ENCODE results near the gene MAGEB3. TPM values are rescaled to one million over a fixed set of nuclear protein-coding genes. Genes with fewer than 3 reads are reported as not detected.

MAGEB3 gene
- total RNA-seq, 1 donor from 2014 or later = not detected

- Mint-ChIP-seq H3K4me1 (ENCODE audit: unreplicated experiment) (peaks cover 2% of the 10 kb centered on the region), H3K9me3 (ENCODE audit: unreplicated experiment) (peaks cover 6% of the 10 kb centered on the region), H3K27ac (ENCODE audit: unreplicated experiment) (no peak overlapping the region), H3K36me3 (ENCODE audit: unreplicated experiment) (no peaks in the 10 kb centered on the region), H3K27me3 (ENCODE audit: unreplicated experiment) (peaks cover 3% of the 10 kb centered on the region), H3K4me3 (ENCODE audit: unreplicated experiment) (no peak overlapping the region)
- no peak for DNase-seq (ENCODE audit: extremely low spot score, unreplicated experiment)
- TF ChIP-seq, protein P1, sequence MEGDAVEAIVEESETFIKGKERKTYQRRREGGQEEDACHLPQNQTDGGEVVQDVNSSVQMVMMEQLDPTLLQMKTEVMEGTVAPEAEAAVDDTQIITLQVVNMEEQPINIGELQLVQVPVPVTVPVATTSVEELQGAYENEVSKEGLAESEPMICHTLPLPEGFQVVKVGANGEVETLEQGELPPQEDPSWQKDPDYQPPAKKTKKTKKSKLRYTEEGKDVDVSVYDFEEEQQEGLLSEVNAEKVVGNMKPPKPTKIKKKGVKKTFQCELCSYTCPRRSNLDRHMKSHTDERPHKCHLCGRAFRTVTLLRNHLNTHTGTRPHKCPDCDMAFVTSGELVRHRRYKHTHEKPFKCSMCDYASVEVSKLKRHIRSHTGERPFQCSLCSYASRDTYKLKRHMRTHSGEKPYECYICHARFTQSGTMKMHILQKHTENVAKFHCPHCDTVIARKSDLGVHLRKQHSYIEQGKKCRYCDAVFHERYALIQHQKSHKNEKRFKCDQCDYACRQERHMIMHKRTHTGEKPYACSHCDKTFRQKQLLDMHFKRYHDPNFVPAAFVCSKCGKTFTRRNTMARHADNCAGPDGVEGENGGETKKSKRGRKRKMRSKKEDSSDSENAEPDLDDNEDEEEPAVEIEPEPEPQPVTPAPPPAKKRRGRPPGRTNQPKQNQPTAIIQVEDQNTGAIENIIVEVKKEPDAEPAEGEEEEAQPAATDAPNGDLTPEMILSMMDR (IDR thresholded peaks at IDR 0.05) = no peak
Measured at GRCh38 chrX:30270639-30271038, 40.2 kb downstream of the MAGEB3 start.

GRCh38 chrX:30275498-30275897 is 45.0 kb downstream of the MAGEB3 start:
- H3K27ac Mint-ChIP-seq (ENCODE audit: unreplicated experiment) = no peak overlapping the region

DNA sequence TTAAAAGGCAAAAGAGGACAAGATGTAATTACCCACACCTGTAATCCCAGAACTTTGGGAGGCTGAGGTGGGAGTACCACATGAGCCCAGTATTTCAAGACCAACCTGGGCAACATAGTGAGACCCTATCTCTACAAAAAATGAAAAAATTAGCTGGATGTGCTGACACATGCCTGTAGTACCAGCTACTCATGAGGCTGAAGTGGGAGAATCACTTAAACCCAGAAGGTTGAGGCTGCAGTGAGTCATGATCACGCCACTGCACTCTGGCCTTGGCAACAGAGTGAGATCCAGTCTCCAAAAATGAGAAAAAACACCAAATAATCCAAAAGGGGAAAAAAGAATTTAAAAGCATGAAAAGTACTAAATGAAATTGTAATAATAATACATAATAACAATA is 47.9 kb downstream of the MAGEB3 start:
- no peak for DNase-seq (ENCODE audit: extremely low spot score, unreplicated experiment)
- no peaks in the 10 kb centered on the region for H3K27me3 Mint-ChIP-seq (ENCODE audit: unreplicated experiment)
- no peak overlapping the region for H3K4me3 Mint-ChIP-seq (ENCODE audit: unreplicated experiment)
- H3K9me3 Mint-ChIP-seq (ENCODE audit: unreplicated experiment) = no peaks in the 10 kb centered on the region
- H3K4me1 Mint-ChIP-seq (ENCODE audit: unreplicated experiment) = peaks cover 11% of the 10 kb centered on the region
- H3K36me3 Mint-ChIP-seq (ENCODE audit: unreplicated experiment) = no peaks in the 10 kb centered on the region
- TF ChIP-seq, protein P1 (IDR thresholded peaks at IDR 0.05) = no peak
- no peak overlapping the region for H3K27ac Mint-ChIP-seq (ENCODE audit: unreplicated experiment)

More at GRCh38 chrX:30275498-30275897, 45.0 kb downstream of the MAGEB3 start:
- Mint-ChIP-seq H3K9me3 (ENCODE audit: unreplicated experiment) (no peaks in the 10 kb centered on the region), H3K27me3 (ENCODE audit: unreplicated experiment) (no peaks in the 10 kb centered on the region), H3K4me1 (ENCODE audit: unreplicated experiment) (peaks cover 2% of the 10 kb centered on the region), H3K4me3 (ENCODE audit: unreplicated experiment) (no peak overlapping the region), H3K36me3 (ENCODE audit: unreplicated experiment) (no peaks in the 10 kb centered on the region)
- TF ChIP-seq, protein P1 (IDR thresholded peaks at IDR 0.05) = peak; percentile 70
- DNase-seq (ENCODE audit: extremely low spot score, unreplicated experiment) = no peak

DNA sequence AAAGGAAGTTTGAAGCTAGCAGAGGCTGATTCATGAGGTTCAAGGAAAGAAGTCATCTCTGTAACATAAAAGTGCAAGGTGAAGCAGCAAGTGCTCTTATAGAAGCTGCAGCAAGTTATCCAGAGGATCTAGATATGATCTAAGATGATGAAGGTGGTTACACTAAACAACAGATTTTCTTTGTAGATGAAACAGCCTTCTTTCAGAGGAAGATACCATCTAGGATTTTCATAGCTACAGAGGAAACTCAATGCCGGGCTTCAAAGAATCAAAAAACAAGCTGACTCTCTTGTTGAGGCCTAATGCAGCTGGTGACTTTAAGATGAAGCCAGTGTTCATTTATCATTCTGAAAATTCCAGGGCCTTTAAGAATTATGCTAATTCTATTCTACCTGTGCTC is 50.0 kb downstream of the MAGEB3 start:
- Mint-ChIP-seq H3K27ac (ENCODE audit: unreplicated experiment) (no peak overlapping the region), H3K4me3 (ENCODE audit: unreplicated experiment) (no peak overlapping the region), H3K27me3 (ENCODE audit: unreplicated experiment) (no peaks in the 10 kb centered on the region), H3K9me3 (ENCODE audit: unreplicated experiment) (no peaks in the 10 kb centered on the region), H3K36me3 (ENCODE audit: unreplicated experiment) (no peaks in the 10 kb centered on the region), H3K4me1 (ENCODE audit: unreplicated experiment) (peaks cover 16% of the 10 kb centered on the region)
- DNase-seq (ENCODE audit: extremely low spot score, unreplicated experiment) = no peak
- TF ChIP-seq, protein P1 (IDR thresholded peaks at IDR 0.05) = no peak

GRCh38 chrX:30282527-30282926 is 52.1 kb downstream of the MAGEB3 start:
- peak overlapping the region; percentile 96 for H3K27ac Mint-ChIP-seq (ENCODE audit: unreplicated experiment)
- H3K36me3 Mint-ChIP-seq (ENCODE audit: unreplicated experiment) = no peaks in the 10 kb centered on the region
- DNase-seq (ENCODE audit: extremely low spot score, unreplicated experiment) = no peak

More at GRCh38 chrX:30282527-30282926, 52.1 kb downstream of the MAGEB3 start:
- TF ChIP-seq, protein P1 (IDR thresholded peaks at IDR 0.05) = no peak
- Mint-ChIP-seq H3K4me1 (ENCODE audit: unreplicated experiment) (peaks cover 16% of the 10 kb centered on the region), H3K4me3 (ENCODE audit: unreplicated experiment) (no peak overlapping the region), H3K9me3 (ENCODE audit: unreplicated experiment) (no peaks in the 10 kb centered on the region), H3K27me3 (ENCODE audit: unreplicated experiment) (no peaks in the 10 kb centered on the region)

All from osteocyte (in vitro differentiated cells).